Mesothelial cell of epicardium (in vitro differentiated cells): ENCODE measurements around the gene CD46. TPM values are rescaled to one million over a fixed set of nuclear protein-coding genes. Genes with fewer than 3 reads are reported as not detected.

Source experiments
- DNase-seq, 2 experiments: peaks; one replicate each; pipeline ENCODE4 v3.0.0; 2021; ENCODE audit warnings: low spot score in 2 of 2; ENCODE audit not compliant: unreplicated experiment in 2 of 2
- H3K27ac Mint-ChIP-seq: 2 replicates; pipeline ENCODE4 v1.8.0; 2021; ENCODE audit warnings: mixed read lengths
- H3K27me3 Mint-ChIP-seq: 2 replicates; pipeline ENCODE4 v1.8.0; 2021; ENCODE audit warnings: low read depth, mixed read lengths
- H3K36me3 Mint-ChIP-seq: 2 replicates; pipeline ENCODE4 v1.8.0; 2021; ENCODE audit warnings: mixed read lengths
- H3K4me1 Mint-ChIP-seq: 2 replicates; pipeline ENCODE4 v1.8.0; 2021; ENCODE audit warnings: mixed read lengths
- H3K4me3 Mint-ChIP-seq: 2 replicates; pipeline ENCODE4 v1.8.0; 2021; ENCODE audit warnings: mild to moderate bottlenecking, moderate library complexity, mixed read lengths
- H3K9me3 Mint-ChIP-seq: 2 replicates; pipeline ENCODE4 v1.8.0; 2021; ENCODE audit warnings: mixed read lengths
- CTCF ChIP-seq: fragments of 200-600 bp; sonication (generic); IDR thresholded peaks from one replicate; pipeline ENCODE4 v1.5.0; 2021; ENCODE audit warnings: antibody characterized with exemption; ENCODE audit not compliant: unreplicated experiment
- total RNA-seq: library from RNA; stranded (reverse); gene quantifications from 3 replicates; pipeline ENCODE4 v1.2.1, GENCODE V29; 2021

The CD46 gene
- total RNA-seq, 1 donor from 2014 or later, result 223 TPM

- H3K4me3 Mint-ChIP-seq, result no peak overlapping the region
- no peaks in the 10 kb centered on the region for H3K36me3 Mint-ChIP-seq
- H3K4me1 Mint-ChIP-seq, result peaks cover 8% of the 10 kb centered on the region
- no peak for TF ChIP-seq CTCF
- H3K9me3 Mint-ChIP-seq, result peaks cover 10% of the 10 kb centered on the region
- H3K27me3 Mint-ChIP-seq, result no peaks in the 10 kb centered on the region
- DNase-seq, result no peak
- no peak overlapping the region for H3K27ac Mint-ChIP-seq
These were observed 7.8 kb upstream of the CD46 start for GRCh38 chr1:207744000-207744534.

- H3K9me3 Mint-ChIP-seq, result peaks cover 10% of the 10 kb centered on the region
- no peak overlapping the region for H3K27ac Mint-ChIP-seq
- peaks cover 16% of the 10 kb centered on the region for H3K4me1 Mint-ChIP-seq
- no peaks in the 10 kb centered on the region for H3K27me3 Mint-ChIP-seq
- DNase-seq, result no peak
- no peak overlapping the region for H3K4me3 Mint-ChIP-seq
- H3K36me3 Mint-ChIP-seq, result no peaks in the 10 kb centered on the region
- no peak for TF ChIP-seq CTCF
These were observed 6.6 kb upstream of the CD46 start for GRCh38 chr1:207745285-207745684.

GRCh38 chr1:207745839-207746767 lies 5.8 kb upstream of the CD46 start:
- H3K27me3 Mint-ChIP-seq, result no peaks in the 10 kb centered on the region

GRCh38 chr1:207747627-207748492 lies 4.0 kb upstream of the CD46 start:
- Mint-ChIP-seq H3K27me3 (no peaks in the 10 kb centered on the region), H3K27ac (no peak overlapping the region), H3K4me3 (no peak overlapping the region), H3K4me1 (peaks cover 30% of the 10 kb centered on the region), H3K9me3 (no peaks in the 10 kb centered on the region), H3K36me3 (no peaks in the 10 kb centered on the region)
- no peak for TF ChIP-seq CTCF
- DNase-seq, result no peak

More at GRCh38 chr1:207745839-207746767, 5.8 kb upstream of the CD46 start:
- TF ChIP-seq CTCF, result no peak
- no peak for DNase-seq
- H3K4me3 Mint-ChIP-seq, result no peak overlapping the region
- H3K27ac Mint-ChIP-seq, result no peak overlapping the region
- peaks cover 10% of the 10 kb centered on the region for H3K9me3 Mint-ChIP-seq
- H3K36me3 Mint-ChIP-seq, result no peaks in the 10 kb centered on the region
- H3K4me1 Mint-ChIP-seq, result peaks cover 24% of the 10 kb centered on the region

GRCh38 chr1:207748737-207749528 lies 2.9 kb upstream of the CD46 start:
- Mint-ChIP-seq H3K27me3 (no peaks in the 10 kb centered on the region), H3K4me1 (peaks cover 40% of the 10 kb centered on the region)

More at GRCh38 chr1:207748737-207749528, 2.9 kb upstream of the CD46 start:
- no peak for TF ChIP-seq CTCF
- H3K36me3 Mint-ChIP-seq, result no peaks in the 10 kb centered on the region
- no peaks in the 10 kb centered on the region for H3K9me3 Mint-ChIP-seq
- H3K4me3 Mint-ChIP-seq, result no peak overlapping the region
- no peak for DNase-seq
- peak overlapping the region; percentile 36 for H3K27ac Mint-ChIP-seq
